Measurements from ENCODE around the gene SOCS1. TPM values are rescaled to one million over a fixed set of nuclear protein-coding genes. Genes with fewer than 3 reads are reported as not detected.
A peak's percentile ranks its signal among the peaks of the same experiment; 100 is the strongest.

SOCS1 gene
- total and polyA plus RNA-seq, 9 of the 15 experiments (the other 6 are each of a cell fraction or from before 2014, with no cell fraction given): 0.04 to 7.5 (median 2.3) TPM

GRCh38 chr16:11254913-11255736 is 879 bp downstream of the SOCS1 start (continued):
- TF ChIP-seq ZBTB26 (CRISPR knock-in tag; IDR thresholded peaks at IDR 0.05) (no peak), ZNF165 (CRISPR knock-in tag; IDR thresholded peaks at IDR 0.05; ENCODE audit: borderline replicate concordance) (peak; percentile 44; the same call in 1 of the 2 replicates), PPARD (CRISPR knock-in tag; IDR thresholded peaks at IDR 0.05) (no peak), LEF1 (IDR thresholded peaks at IDR 0.05) (no peak), POLR2A (conservative IDR thresholded peaks at IDR 0.05) (no peak), FOS (IDR thresholded peaks at IDR 0.05; ENCODE audit: extremely low read depth, insufficient read length) (no peak), ETV1 (tag; conservative IDR thresholded peaks at IDR 0.05; ENCODE audit: low read depth) (no peak), STAT5B (CRISPR knock-in tag; IDR thresholded peaks at IDR 0.05) (no peak), ESRRA (IDR thresholded peaks at IDR 0.05; ENCODE audit: borderline replicate concordance, low read depth) (no peak), MYNN (IDR thresholded peaks at IDR 0.05) (no peak), MYNN (CRISPR knock-in tag; IDR thresholded peaks at IDR 0.05) (no peak), KLF13 (tag; IDR thresholded peaks at IDR 0.05; ENCODE audit: borderline replicate concordance, low read depth) (peak; percentile 50; the same call in 1 of the 2 replicates), RBFOX2 (IDR thresholded peaks at IDR 0.05; ENCODE audit: low read depth, low read length) (peak; percentile 79), CBFA2T3 (IDR thresholded peaks at IDR 0.05) (no peak), JUNB (CRISPR knock-in tag; conservative IDR thresholded peaks at IDR 0.05) (0 out of 2 replicates have a peak, but pooled peaks have one; percentile 36), FOXA3 (CRISPR knock-in tag; conservative IDR thresholded peaks at IDR 0.05 in 1 of 2, IDR thresholded peaks at IDR 0.05 in 1 of 2) (peak in 1 of 2 experiments; percentile 97; a peak in 2 of 4 replicates), SETDB1 (IDR thresholded peaks at IDR 0.05; ENCODE audit: low read length) (no peak), ZSCAN29 (IDR thresholded peaks at IDR 0.05) (no peak), RREB1 (CRISPR knock-in tag; IDR thresholded peaks at IDR 0.05) (0 out of 2 replicates have a peak, but pooled peaks have one; percentile 40)

Measured in K562 (cell line).